Body of pancreas (tissue), 4 donors: Measurements from ENCODE around the gene NAGK. TPM values are rescaled to one million over a fixed set of nuclear protein-coding genes. Genes with fewer than 3 reads are reported as not detected.
A peak's percentile ranks its signal among the peaks of the same experiment; 100 is the strongest.

Experiments
- ATAC-seq: fragments of 150-250 bp; one replicate; pipeline ENCODE4 v1.9.1; 2016
- DNase-seq, 4 donors: peaks; one replicate each; pipeline ENCODE4 v3.0.0-alpha.2; 2019
- H3K27ac ChIP-seq, 4 donors: fragments of 200-600 bp; sonication (generic); 1 replicate in 3 of 4; 2 replicates in 1 of 4; pipeline versions ENCODE4 v1.5.1 to v1.6.1; 2016 to 2019; ENCODE audit warnings: mild to moderate bottlenecking in 1 of 4, mixed read lengths in 1 of 4, moderate library complexity in 1 of 4
- H3K27me3 ChIP-seq, 2 donors: fragments of 200-600 bp; sonication (generic); one replicate each; pipeline ENCODE4 v1.6.0; 2016; ENCODE audit warnings: mild to moderate bottlenecking in 1 of 2
- H3K36me3 ChIP-seq, 2 donors: fragments of 200-600 bp; sonication (generic); replicated peaks in 1 of 2; 2 replicates each; pipeline ENCODE4 v1.5.1; 2016; ENCODE audit warnings: low read depth in 2 of 2; ENCODE audit not compliant: insufficient read depth in 1 of 2
- H3K4me1 ChIP-seq: fragments of 200-600 bp; sonication (generic); one replicate; pipeline ENCODE4 v1.6.0; 2016
- H3K4me3 ChIP-seq, 2 donors: fragments of 200-600 bp; sonication (generic); 1 replicate in 1 of 2; 2 replicates in 1 of 2; pipeline ENCODE4 v1.5.1; 2016 to 2019
- H3K9me3 ChIP-seq, 3 donors: fragments of 200-600 bp; sonication (generic); 1 replicate in 2 of 3; 2 replicates in 1 of 3; pipeline ENCODE4 v1.5.1; 2016
- POLR2A ChIP-seq, 3 donors: fragments of 450-650 bp; IDR thresholded peaks; one replicate each; pipeline ENCODE4 v1.6.1; 2016; ENCODE audit warnings: antibody characterized with exemption in 3 of 3, mild to moderate bottlenecking in 2 of 3
- WGBS, 2 donors: methylation state at CpG; one replicate each; pipeline ENCODE4 v1.1.5; 2017; 5-methylcytosine and 5-hydroxymethylcytosine counted together
- intact Hi-C: fragments of 100-400 bp; cut with DNase I; formaldehyde crosslinking; loops from one replicate; pipeline ENCODE4 v1.15.1; 2023
- total RNA-seq, 2 donors: library from RNA; depleted of rRNA; stranded (reverse); fragments of >200 nt; gene quantifications; one replicate each; pipeline ENCODE4 v1.1.0, GENCODE V29; 2016
- TF ChIP-seq, protein P1 (sequence below), 7 experiments: fragments of 450-650 bp in 4 of 7; fragments of 200-600 bp in 3 of 7; sonication (generic) in 3 of 7; IDR thresholded peaks; one replicate each; pipeline ENCODE4 v1.5.1; 2016 to 2019; ENCODE audit warnings: antibody characterized with exemption in 7 of 7

NAGK gene
- total RNA-seq, 2 donors from 2014 or later: 57.1 to 62.0 TPM

DNA sequence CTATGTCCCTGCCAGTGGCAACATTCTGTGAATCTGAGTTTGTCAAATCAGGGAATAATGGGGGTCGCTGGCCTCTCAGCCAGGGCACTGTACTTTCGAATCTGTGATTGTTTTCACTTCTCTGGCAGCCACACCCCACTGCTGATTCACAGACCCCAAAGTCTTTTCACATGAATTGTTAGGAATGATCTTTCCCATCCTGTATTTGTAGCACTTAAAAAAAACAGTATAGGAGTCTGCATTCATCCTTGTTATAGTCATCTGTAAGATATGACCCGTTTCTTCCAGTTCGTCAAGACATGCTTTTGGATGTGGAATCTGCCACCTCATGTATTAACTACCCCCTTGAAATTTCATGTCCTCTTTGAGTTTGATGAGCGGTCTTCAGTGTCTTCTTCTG is 928 bp downstream of the NAGK start:
- Histone ChIP-seq H3K36me3 (peaks cover 0 to 10% of the 10 kb centered on the region in 2 donors), H3K4me1 (peaks cover 34% of the 10 kb centered on the region), H3K9me3 (no peaks in the 10 kb centered on the region), H3K4me3 (peak overlapping the region in 1 of 2 donors; percentile 83), H3K27ac (peak overlapping the region in 2 of 4 donors; percentile 96), H3K27me3 (no peaks in the 10 kb centered on the region)
- no peak for DNase-seq
- intact Hi-C loops: no loop called here
- ATAC-seq: no peak
- WGBS, 2 donors: 36 to 40% methylated on average over 5 of the region's 5 CpGs
- no peak for TF ChIP-seq POLR2A (IDR thresholded peaks at IDR 0.05)
- TF ChIP-seq, protein P1, sequence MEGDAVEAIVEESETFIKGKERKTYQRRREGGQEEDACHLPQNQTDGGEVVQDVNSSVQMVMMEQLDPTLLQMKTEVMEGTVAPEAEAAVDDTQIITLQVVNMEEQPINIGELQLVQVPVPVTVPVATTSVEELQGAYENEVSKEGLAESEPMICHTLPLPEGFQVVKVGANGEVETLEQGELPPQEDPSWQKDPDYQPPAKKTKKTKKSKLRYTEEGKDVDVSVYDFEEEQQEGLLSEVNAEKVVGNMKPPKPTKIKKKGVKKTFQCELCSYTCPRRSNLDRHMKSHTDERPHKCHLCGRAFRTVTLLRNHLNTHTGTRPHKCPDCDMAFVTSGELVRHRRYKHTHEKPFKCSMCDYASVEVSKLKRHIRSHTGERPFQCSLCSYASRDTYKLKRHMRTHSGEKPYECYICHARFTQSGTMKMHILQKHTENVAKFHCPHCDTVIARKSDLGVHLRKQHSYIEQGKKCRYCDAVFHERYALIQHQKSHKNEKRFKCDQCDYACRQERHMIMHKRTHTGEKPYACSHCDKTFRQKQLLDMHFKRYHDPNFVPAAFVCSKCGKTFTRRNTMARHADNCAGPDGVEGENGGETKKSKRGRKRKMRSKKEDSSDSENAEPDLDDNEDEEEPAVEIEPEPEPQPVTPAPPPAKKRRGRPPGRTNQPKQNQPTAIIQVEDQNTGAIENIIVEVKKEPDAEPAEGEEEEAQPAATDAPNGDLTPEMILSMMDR (IDR thresholded peaks at IDR 0.05): no peak

DNA sequence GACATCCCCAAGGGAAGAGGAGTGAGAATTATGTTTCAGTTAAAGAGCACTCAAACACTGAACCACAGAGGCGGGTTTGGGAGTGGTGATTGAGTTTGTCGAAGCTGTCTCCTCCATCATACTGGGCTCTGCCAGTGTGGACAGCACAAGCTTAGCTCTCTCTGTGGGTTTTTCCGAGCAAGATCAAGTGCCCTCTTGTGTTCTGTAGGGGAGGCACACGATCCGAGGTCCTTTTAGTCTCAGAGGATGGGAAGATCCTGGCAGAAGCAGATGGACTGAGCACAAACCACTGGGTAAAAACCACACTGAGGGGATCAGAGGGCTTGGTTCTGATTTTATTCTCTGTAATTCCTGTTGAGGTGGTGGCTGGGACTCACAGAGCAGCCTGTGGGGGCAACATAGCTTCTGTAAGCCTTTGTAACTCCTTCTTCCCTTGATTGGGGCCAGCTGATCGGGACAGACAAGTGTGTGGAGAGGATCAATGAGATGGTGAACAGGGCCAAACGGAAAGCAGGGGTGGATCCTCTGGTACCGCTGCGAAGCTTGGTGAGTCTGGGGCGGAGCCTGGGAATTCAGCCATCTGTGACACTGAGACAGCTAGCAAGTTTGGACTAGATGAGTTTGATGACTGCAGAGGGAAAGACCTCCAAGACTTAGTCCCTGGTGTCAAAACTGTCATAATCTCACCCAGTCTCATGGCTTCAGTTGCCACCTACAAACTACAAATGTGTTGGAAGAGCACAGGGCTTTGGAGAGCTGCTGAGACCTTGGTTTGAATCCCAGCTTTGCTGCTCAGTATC is 2.0 kb downstream of the NAGK start:
- peaks cover 0 to 12% of the 10 kb centered on the region in 2 donors for H3K36me3 ChIP-seq
- WGBS, 2 donors: 28 to 29% methylated on average over 9 to 10 of the region's 10 CpGs
- intact Hi-C loops: no loop called here
- no peaks in the 10 kb centered on the region for H3K9me3 ChIP-seq
- DNase-seq (peak; percentile 29 to 43 (median 38)), ATAC-seq (no peak)
- H3K4me1 ChIP-seq: peaks cover 34% of the 10 kb centered on the region
- H3K27ac ChIP-seq: no peak overlapping the region
- TF ChIP-seq POLR2A (IDR thresholded peaks at IDR 0.05): no peak
- TF ChIP-seq, protein P1 (IDR thresholded peaks at IDR 0.05): peak in 5 of 7 experiments; percentile 25 to 48 (median 43)
- H3K27me3 ChIP-seq: no peaks in the 10 kb centered on the region
- no peak overlapping the region for H3K4me3 ChIP-seq

DNA sequence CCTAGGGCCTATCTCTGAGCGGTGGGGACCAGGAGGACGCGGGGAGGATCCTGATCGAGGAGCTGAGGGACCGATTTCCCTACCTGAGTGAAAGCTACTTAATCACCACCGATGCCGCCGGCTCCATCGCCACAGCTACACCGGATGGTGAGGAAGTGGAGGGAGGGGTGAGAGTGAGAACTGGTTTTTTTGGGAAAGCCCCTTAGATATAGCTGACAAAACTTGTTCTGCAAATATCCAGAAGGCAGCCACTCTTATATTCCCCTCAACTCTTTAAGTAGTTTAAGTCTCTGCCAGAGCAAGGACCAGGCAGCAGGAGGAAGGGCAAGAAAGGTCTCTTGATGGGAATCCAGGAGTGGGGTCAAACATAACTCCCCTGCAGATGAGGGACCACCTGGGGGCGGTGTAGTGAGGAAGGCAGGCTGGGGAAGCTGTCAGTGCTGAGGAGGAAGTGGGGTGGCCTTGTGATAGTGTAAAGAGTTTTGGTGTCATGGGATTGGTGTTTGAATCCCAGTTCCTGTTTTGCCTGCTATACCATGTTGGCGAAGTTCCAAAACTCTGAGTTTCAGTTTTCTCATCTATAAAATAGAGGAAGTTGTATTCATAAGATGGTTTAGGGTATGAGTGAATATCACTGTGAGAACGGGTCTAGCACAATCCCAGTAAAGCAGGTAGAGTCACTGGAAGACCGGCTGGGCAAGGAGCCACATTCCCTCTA is 3.4 kb downstream of the NAGK start:
- 63 to 64% methylated on average over 14 of the region's 14 CpGs for WGBS, 2 donors
- peak overlapping the region in 1 of 4 donors; percentile 34 for H3K27ac ChIP-seq
- ATAC-seq (no peak), DNase-seq (peak in 1 of 4 donors; percentile 54)
- H3K9me3 ChIP-seq: no peaks in the 10 kb centered on the region
- intact Hi-C loops: no loop called here
- no peaks in the 10 kb centered on the region for H3K27me3 ChIP-seq
- no peak overlapping the region for H3K4me3 ChIP-seq
- peaks cover 0 to 17% of the 10 kb centered on the region in 2 donors for H3K36me3 ChIP-seq
- TF ChIP-seq POLR2A (IDR thresholded peaks at IDR 0.05): no peak
- H3K4me1 ChIP-seq: peaks cover 34% of the 10 kb centered on the region

DNA sequence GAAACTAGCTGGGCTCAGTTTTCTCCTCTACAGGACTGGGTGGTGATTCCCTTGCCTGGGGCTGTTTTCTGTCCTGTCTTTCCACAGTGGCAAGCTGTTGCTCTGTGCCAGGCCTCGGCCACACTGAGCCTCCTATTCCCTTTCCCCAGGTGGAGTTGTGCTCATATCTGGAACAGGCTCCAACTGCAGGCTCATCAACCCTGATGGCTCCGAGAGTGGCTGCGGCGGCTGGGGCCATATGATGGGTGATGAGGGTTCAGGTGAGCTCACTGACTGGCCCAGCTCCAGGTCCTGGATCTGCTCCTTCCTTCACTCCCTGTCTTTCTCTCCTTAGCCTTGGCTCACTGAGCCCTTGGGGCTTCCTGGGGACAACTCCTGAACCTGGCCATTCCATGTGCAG is 4.0 kb downstream of the NAGK start:
- Histone ChIP-seq H3K4me1 (peaks cover 34% of the 10 kb centered on the region), H3K27me3 (no peaks in the 10 kb centered on the region), H3K9me3 (no peaks in the 10 kb centered on the region), H3K4me3 (no peak overlapping the region), H3K36me3 (peaks cover 0 to 19% of the 10 kb centered on the region in 2 donors), H3K27ac (no peak overlapping the region)
- WGBS, 2 donors: 88 to 100% methylated on average over 4 of the region's 4 CpGs
- DNase-seq: no peak
- TF ChIP-seq POLR2A (IDR thresholded peaks at IDR 0.05): no peak
- TF ChIP-seq, protein P1 (IDR thresholded peaks at IDR 0.05): no peak
- intact Hi-C loops: no loop called here
- no peak for ATAC-seq

DNA sequence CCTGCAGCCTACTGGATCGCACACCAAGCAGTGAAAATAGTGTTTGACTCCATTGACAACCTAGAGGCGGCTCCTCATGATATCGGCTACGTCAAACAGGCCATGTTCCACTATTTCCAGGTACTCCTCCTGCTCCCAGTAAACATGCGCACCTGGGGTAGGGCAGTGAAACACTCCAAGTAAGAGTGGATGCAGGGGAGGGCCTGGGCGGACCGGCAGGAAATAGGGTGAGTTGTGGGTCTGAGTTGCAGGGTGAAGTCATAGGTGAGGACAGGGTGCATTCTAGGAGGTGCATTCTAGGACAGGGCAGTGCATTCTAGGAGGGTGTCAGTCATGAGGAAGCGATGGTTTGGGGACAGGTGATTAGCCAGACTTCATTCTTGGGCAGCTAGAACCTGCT is 5.0 kb downstream of the NAGK start:
- no peak overlapping the region for H3K27ac ChIP-seq
- no peak for TF ChIP-seq POLR2A (IDR thresholded peaks at IDR 0.05)
- TF ChIP-seq, protein P1 (IDR thresholded peaks at IDR 0.05): no peak
- intact Hi-C loops: no loop called here
- no peaks in the 10 kb centered on the region for H3K27me3 ChIP-seq
- no peak overlapping the region for H3K4me3 ChIP-seq
- ATAC-seq (no peak), DNase-seq (no peak)
- 84 to 89% methylated on average over 8 of the region's 8 CpGs for WGBS, 2 donors
- H3K9me3 ChIP-seq: no peaks in the 10 kb centered on the region
- peaks cover 0 to 25% of the 10 kb centered on the region in 2 donors for H3K36me3 ChIP-seq
- peaks cover 34% of the 10 kb centered on the region for H3K4me1 ChIP-seq
